Mesenchymal stem cell (in vitro differentiated cells and primary cell): ENCODE measurements around the gene ADCY1.
"Not testable (repeated sequence)": the region's sequence is repeated elsewhere in the genome, so short reads cannot be mapped to it uniquely, and the experiment has no call there.

Experiments
- DNase-seq: peaks from one replicate; pipeline ENCODE4 v3.0.0-alpha.2; 2013
- H2AFZ ChIP-seq: one replicate; pipeline ENCODE4 v1.6.1; 2013; ENCODE audit warnings: low read depth, mild to moderate bottlenecking, control low read depth, inconsistent platforms, low read length, moderate library complexity
- H2AK5ac ChIP-seq: 2 replicates; pipeline ENCODE4 v1.6.1; 2013; ENCODE audit warnings: low read length, moderate library complexity, mild to moderate bottlenecking, inconsistent platforms; ENCODE audit not compliant: severe bottlenecking
- H2BK120ac ChIP-seq: one replicate; pipeline ENCODE4 v1.6.1; 2013; ENCODE audit warnings: low read depth, mild to moderate bottlenecking, inconsistent platforms, low read length, moderate library complexity
- H2BK12ac ChIP-seq, 2 experiments: one replicate each; pipeline ENCODE4 v1.6.1; 2013; ENCODE audit warnings: inconsistent platforms in 2 of 2, low read length in 2 of 2, mild to moderate bottlenecking in 2 of 2, moderate library complexity in 2 of 2, control low read depth in 1 of 2
- H2BK15ac ChIP-seq: one replicate; pipeline ENCODE4 v1.6.1; 2013; ENCODE audit warnings: mild to moderate bottlenecking, low read depth, inconsistent platforms; ENCODE audit not compliant: poor library complexity, severe bottlenecking
- H2BK5ac ChIP-seq: 2 replicates; pipeline ENCODE4 v1.6.1; 2013; ENCODE audit warnings: low read depth, mild to moderate bottlenecking, low read length, control low read depth, inconsistent platforms; ENCODE audit not compliant: poor library complexity, severe bottlenecking
- H3K14ac ChIP-seq, 2 experiments: one replicate each; pipeline ENCODE4 v1.6.1; 2013; ENCODE audit warnings: inconsistent platforms in 2 of 2, low read length in 2 of 2, control low read depth in 1 of 2, mild to moderate bottlenecking in 1 of 2, moderate library complexity in 1 of 2
- H3K18ac ChIP-seq, 2 experiments: one replicate each; pipeline ENCODE4 v1.6.1; 2013; ENCODE audit warnings: inconsistent platforms in 2 of 2, low read length in 2 of 2, control low read depth in 1 of 2, low read depth in 1 of 2, mild to moderate bottlenecking in 1 of 2
- H3K23ac ChIP-seq, 2 experiments: one replicate each; pipeline ENCODE4 v1.6.1; 2013; ENCODE audit warnings: inconsistent platforms in 2 of 2, low read length in 2 of 2, mild to moderate bottlenecking in 2 of 2, moderate library complexity in 2 of 2, control low read depth in 1 of 2
- H3K27ac ChIP-seq: 2 replicates; pipeline ENCODE4 v1.5.1; 2013; ENCODE audit warnings: mild to moderate bottlenecking, moderate library complexity, low read length, control low read depth, inconsistent platforms; ENCODE audit not compliant: poor library complexity, severe bottlenecking
- H3K27me3 ChIP-seq, 2 experiments: 2 replicates each; pipeline versions ENCODE4 v1.6.1 to v1.7.0; 2013; ENCODE audit warnings: low read length in 2 of 2, mild to moderate bottlenecking in 2 of 2, moderate library complexity in 2 of 2, control low read depth in 1 of 2, inconsistent platforms in 1 of 2; ENCODE audit not compliant: control insufficient read depth in 1 of 2, insufficient read depth in 1 of 2
- H3K36me3 ChIP-seq, 2 experiments: 2 replicates each; pipeline versions ENCODE4 v1.6.1 to v1.7.0; 2013; ENCODE audit warnings: low read length in 2 of 2, control low read depth in 1 of 2, inconsistent platforms in 1 of 2, low read depth in 1 of 2, mild to moderate bottlenecking in 1 of 2; ENCODE audit not compliant: insufficient read depth in 2 of 2, control insufficient read depth in 1 of 2
- H3K4ac ChIP-seq, 2 experiments: one replicate each; pipeline ENCODE4 v1.6.1; 2013; ENCODE audit warnings: inconsistent platforms in 2 of 2, low read length in 2 of 2, mild to moderate bottlenecking in 2 of 2, moderate library complexity in 2 of 2, control low read depth in 1 of 2, low read depth in 1 of 2
- H3K4me1 ChIP-seq: 2 replicates; pipeline ENCODE4 v1.6.1; 2013; ENCODE audit warnings: low read depth, low read length, control low read depth; ENCODE audit not compliant: control insufficient read depth, insufficient read depth
- H3K4me2 ChIP-seq: 2 replicates; pipeline ENCODE4 v1.6.1; 2013; ENCODE audit warnings: low read length, mild to moderate bottlenecking, inconsistent platforms; ENCODE audit not compliant: poor library complexity, severe bottlenecking
- H3K4me3 ChIP-seq, 2 experiments: 2 replicates each; pipeline versions ENCODE4 v1.5.1 to v1.7.0; 2013; ENCODE audit warnings: low read length in 2 of 2, mild to moderate bottlenecking in 2 of 2, control low read depth in 1 of 2, low read depth in 1 of 2; ENCODE audit not compliant: insufficient read depth in 1 of 2
- H3K79me1 ChIP-seq: replicated peaks from 2 replicates; pipeline ENCODE4 v1.6.1; 2013; ENCODE audit warnings: mild to moderate bottlenecking, control low read depth, low read length, inconsistent platforms; ENCODE audit not compliant: poor library complexity, severe bottlenecking
- H3K9ac ChIP-seq: 2 replicates; pipeline ENCODE4 v1.7.0; 2013; ENCODE audit warnings: mild to moderate bottlenecking, low read length, moderate library complexity
- H3K9me3 ChIP-seq: 2 replicates; pipeline ENCODE4 v1.7.0; 2013; ENCODE audit warnings: mild to moderate bottlenecking, low read length; ENCODE audit not compliant: control insufficient read depth
- H4K8ac ChIP-seq: one replicate; pipeline ENCODE4 v1.6.1; 2013; ENCODE audit warnings: inconsistent platforms, mild to moderate bottlenecking, low read length, moderate library complexity
- H4K91ac ChIP-seq: one replicate; pipeline ENCODE4 v1.6.1; 2013; ENCODE audit warnings: mild to moderate bottlenecking, low read length, inconsistent platforms
- WGBS: methylation state at CpG from one replicate; pipeline ENCODE4 v1.1.7; 2013; ENCODE audit warnings: mixed read lengths; 5-methylcytosine and 5-hydroxymethylcytosine counted together

ADCY1 gene

GRCh38 chr7:45718464-45719330 is 144.5 kb downstream of the ADCY1 start:
- no peak overlapping the region for H3K14ac ChIP-seq

GRCh38 chr7:45720989-45721388 is 146.8 kb downstream of the ADCY1 start:
- H4K8ac ChIP-seq: no peak overlapping the region
- no peak overlapping the region for H4K91ac ChIP-seq
- no peak overlapping the region for H2AFZ ChIP-seq
- H3K4ac ChIP-seq: no peak overlapping the region
- no peak overlapping the region for H2BK120ac ChIP-seq
- H3K9ac ChIP-seq: no peak overlapping the region
- H3K27me3 ChIP-seq: no peaks in the 10 kb centered on the region
- peaks cover 8% of the 10 kb centered on the region for H3K4me1 ChIP-seq
- WGBS: 100% methylated on average over 3 of the region's 3 CpGs
- DNase-seq: no peak
- no peak overlapping the region for H2BK12ac ChIP-seq
- H3K23ac ChIP-seq: no peak overlapping the region
- H3K36me3 ChIP-seq: peaks cover 22 to 24% of the 10 kb centered on the region in 2 experiments
- no peak overlapping the region for H3K27ac ChIP-seq
- no peaks in the 10 kb centered on the region for H3K9me3 ChIP-seq
- H2BK15ac ChIP-seq: no peak overlapping the region
- H3K14ac ChIP-seq: no peak overlapping the region
- H3K4me2 ChIP-seq: no peak overlapping the region
- no peak overlapping the region for H2BK5ac ChIP-seq
- H3K79me1 ChIP-seq: no peaks in the 10 kb centered on the region
- no peak overlapping the region for H2AK5ac ChIP-seq
- no peak overlapping the region for H3K4me3 ChIP-seq
- H3K18ac ChIP-seq: no peak overlapping the region

More at GRCh38 chr7:45718464-45719330, 144.5 kb downstream of the ADCY1 start:
- Histone ChIP-seq H3K4me3 (no peak overlapping the region), H3K9me3 (no peaks in the 10 kb centered on the region), H3K27ac (no peak overlapping the region), H3K4me1 (peaks cover 10% of the 10 kb centered on the region), H3K79me1 (no peaks in the 10 kb centered on the region), H3K4ac (no peak overlapping the region), H2BK5ac (no peak overlapping the region), H3K36me3 (peaks cover 8 to 14% of the 10 kb centered on the region in 2 experiments), H3K23ac (no peak overlapping the region), H2BK15ac (no peak overlapping the region), H2AFZ (no peak overlapping the region), H4K91ac (no peak overlapping the region), H2BK12ac (no peak overlapping the region), H3K9ac (no peak overlapping the region), H2BK120ac (no peak overlapping the region), H2AK5ac (no peak overlapping the region), H3K18ac (no peak overlapping the region), H3K4me2 (no peak overlapping the region), H4K8ac (no peak overlapping the region), H3K27me3 (peaks cover 0 to 14% of the 10 kb centered on the region in 2 experiments)
- WGBS: 79% methylated on average over 9 of the region's 12 CpGs
- peak; percentile 12 for DNase-seq

DNA sequence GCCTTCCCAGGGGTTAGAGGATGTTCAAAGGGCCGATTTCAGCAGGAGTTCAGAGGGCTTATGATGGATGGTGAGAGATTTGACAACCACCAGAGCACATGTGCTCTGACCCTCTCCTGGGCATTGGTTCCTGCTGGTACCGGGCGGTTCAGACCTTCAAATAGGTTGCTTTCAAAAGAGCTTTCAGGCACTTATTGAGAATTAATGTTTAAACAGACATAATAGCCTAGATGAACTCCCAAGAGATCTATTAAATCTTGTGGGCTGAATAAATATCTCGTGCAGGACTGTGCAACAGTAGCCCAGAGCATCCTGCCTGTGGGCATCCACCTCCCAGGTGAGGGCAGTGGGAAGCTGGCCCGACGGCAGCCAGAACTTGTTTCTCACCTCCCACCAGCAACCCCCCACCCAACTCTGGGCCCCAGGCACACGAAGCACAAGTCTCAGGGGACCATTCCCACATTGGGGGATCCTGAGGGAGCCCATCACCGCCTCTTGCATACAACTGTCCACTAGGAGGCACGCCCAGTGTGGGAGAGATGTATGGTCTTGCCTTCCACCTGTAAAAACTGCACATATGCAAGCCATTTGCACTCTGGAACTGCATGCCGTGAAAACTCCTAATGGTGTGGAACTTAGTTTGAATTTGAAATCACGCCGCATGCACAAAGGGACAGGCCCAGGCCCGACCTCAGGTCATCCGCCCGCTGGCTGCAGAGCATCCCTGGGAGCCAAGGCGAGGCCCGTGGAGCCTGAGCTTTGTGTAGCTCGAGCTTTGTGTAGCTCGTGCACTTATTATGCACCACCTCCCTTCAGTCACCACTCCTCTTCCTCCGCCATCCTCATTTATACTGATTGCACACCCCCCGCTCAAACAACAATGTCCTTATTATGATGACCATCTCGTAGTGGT is 147.8 kb downstream of the ADCY1 start:
- Histone ChIP-seq H3K4ac (no peak overlapping the region), H3K27me3 (no peaks in the 10 kb centered on the region), H3K18ac (no peak overlapping the region), H2AFZ (no peak overlapping the region), H3K9ac (no peak overlapping the region), H3K27ac (no peak overlapping the region), H3K9me3 (no peaks in the 10 kb centered on the region), H3K36me3 (peaks cover 28 to 32% of the 10 kb centered on the region in 2 experiments), H2BK12ac (no peak overlapping the region), H3K23ac (peak overlapping the region in 1 of 2 experiments; percentile 77), H3K4me1 (peaks cover 8% of the 10 kb centered on the region), H2BK15ac (no peak overlapping the region), H2BK120ac (no peak overlapping the region), H3K4me3 (no peak overlapping the region), H2BK5ac (no peak overlapping the region), H3K4me2 (no peak overlapping the region), H3K14ac (no peak overlapping the region), H2AK5ac (no peak overlapping the region), H4K91ac (peak overlapping the region; percentile 43), H4K8ac (peak overlapping the region; percentile 24), H3K79me1 (no peaks in the 10 kb centered on the region)
- no peak for DNase-seq
- 96% methylated on average over 19 of the region's 22 CpGs for WGBS

DNA sequence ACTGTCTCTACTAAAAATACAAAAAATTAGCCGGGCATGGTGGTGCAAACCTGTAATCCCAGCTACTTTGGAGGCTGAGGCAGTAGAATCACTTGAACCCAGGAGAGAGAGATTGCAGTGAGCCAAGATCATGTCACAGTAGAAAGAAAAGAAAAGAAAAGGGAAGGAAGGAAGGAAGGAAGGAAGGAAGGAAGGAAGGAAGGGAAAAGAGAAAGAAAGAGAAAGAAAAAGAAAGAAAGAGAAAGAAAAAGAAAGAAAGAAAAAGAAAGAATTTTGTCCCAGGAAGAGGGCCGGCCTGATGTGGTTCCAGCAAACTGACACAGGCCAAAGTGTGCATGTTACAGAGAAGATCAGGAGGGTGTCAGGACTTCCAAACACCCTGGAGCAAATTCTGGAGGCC is 151.1 kb downstream of the ADCY1 start:
- not testable (repeated sequence) for H3K4ac ChIP-seq, H3K27ac ChIP-seq, H2BK15ac ChIP-seq, H4K91ac ChIP-seq, H3K79me1 ChIP-seq, H3K4me3 ChIP-seq, H3K23ac ChIP-seq, H2AK5ac ChIP-seq, H2BK12ac ChIP-seq, H4K8ac ChIP-seq, H3K18ac ChIP-seq, DNase-seq, H3K27me3 ChIP-seq, H3K9me3 ChIP-seq, H2AFZ ChIP-seq, H3K4me2 ChIP-seq, H2BK5ac ChIP-seq, H2BK120ac ChIP-seq, H3K4me1 ChIP-seq, H3K9ac ChIP-seq, H3K14ac ChIP-seq
- 97% methylated on average over 2 of the region's 2 CpGs for WGBS
- peaks cover 31 to 41% of the 10 kb centered on the region in 2 experiments for H3K36me3 ChIP-seq
